ENCODE measurements around the gene ROPN1B.
"Not testable (repeated sequence)": the region's sequence is repeated elsewhere in the genome, so short reads cannot be mapped to it uniquely, and the experiment has no call there.

The ROPN1B gene

GRCh38 chr3:125958511-125959316, 10.3 kb upstream of the ROPN1B start:
- no peak for DNase-seq

DNA sequence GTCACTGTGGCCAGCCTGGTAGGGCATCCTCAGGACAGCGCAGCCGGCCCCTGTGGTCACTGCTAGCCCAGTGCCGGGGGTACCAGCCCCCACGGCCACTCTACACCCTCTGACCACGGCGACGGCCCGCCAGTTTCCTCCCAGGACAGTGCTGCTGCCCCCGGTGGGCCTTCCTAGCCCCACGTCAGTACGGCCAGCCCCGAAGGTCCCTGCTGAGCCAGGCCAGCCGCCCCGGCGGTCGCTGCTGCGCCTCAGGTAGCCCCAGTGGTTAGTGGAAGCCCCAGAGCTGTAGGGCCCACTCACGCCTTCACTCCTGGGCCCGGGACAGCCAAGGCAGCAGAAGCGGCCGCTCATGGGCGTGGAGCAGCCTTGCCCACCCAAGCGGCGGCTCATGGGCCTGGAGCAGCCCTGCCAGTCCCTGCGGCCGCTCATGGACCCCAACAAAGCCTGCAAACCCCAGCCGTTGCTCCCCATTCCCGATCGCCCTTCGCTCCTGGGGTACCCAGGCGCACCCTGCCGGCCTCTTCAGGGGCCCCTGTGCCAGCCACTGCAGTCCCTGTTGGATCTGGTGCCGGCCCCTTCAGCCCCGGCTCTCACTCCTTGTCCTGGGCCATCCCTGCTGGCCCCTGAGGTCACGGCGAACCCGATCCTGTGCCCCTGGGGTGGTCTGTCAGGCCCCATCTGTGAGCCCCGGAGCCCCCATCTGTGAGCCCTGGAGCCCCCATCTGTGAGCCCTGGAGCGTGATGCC, 9.5 kb upstream of the ROPN1B start:
- no peak for DNase-seq

- DNase-seq = no peak
These were observed 8.9 kb upstream of the ROPN1B start for GRCh38 chr3:125960066-125960424.

GRCh38 chr3:125960456-125961288, 8.3 kb upstream of the ROPN1B start:
- DNase-seq = no peak

- no peak for DNase-seq
These were observed 7.7 kb upstream of the ROPN1B start for GRCh38 chr3:125961289-125961589.

GRCh38 chr3:125963834-125964233, 5.1 kb upstream of the ROPN1B start:
- DNase-seq = not testable (repeated sequence)

GRCh38 chr3:125965505-125965904, 3.5 kb upstream of the ROPN1B start:
- no peak for DNase-seq

DNA sequence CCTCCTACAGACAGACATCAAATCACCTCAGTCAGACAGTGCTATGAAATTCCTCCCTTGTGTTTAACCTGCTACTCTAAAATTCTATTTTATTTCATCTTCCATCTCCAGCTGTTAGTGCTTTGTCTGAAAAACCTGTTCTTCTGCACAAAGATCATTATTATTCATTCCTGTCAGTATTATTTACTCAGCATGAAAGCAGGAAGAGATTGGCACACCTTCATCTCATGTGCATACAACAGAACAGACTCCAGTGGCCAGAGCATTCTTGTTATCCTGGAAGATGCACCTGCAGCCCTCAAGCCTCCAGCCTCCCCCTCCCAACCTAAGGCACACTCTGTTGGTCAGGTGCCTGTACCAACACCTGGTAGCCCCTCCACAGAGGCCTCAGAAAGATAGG, 1.8 kb upstream of the ROPN1B start:
- peak; percentile 27 for DNase-seq

- not testable (repeated sequence) for DNase-seq
These were observed 857 bp upstream of the ROPN1B start for GRCh38 chr3:125968121-125968520.

- peak; percentile 31 for DNase-seq
These were observed 3.3 kb downstream of the ROPN1B start for GRCh38 chr3:125971997-125972944.

DNA sequence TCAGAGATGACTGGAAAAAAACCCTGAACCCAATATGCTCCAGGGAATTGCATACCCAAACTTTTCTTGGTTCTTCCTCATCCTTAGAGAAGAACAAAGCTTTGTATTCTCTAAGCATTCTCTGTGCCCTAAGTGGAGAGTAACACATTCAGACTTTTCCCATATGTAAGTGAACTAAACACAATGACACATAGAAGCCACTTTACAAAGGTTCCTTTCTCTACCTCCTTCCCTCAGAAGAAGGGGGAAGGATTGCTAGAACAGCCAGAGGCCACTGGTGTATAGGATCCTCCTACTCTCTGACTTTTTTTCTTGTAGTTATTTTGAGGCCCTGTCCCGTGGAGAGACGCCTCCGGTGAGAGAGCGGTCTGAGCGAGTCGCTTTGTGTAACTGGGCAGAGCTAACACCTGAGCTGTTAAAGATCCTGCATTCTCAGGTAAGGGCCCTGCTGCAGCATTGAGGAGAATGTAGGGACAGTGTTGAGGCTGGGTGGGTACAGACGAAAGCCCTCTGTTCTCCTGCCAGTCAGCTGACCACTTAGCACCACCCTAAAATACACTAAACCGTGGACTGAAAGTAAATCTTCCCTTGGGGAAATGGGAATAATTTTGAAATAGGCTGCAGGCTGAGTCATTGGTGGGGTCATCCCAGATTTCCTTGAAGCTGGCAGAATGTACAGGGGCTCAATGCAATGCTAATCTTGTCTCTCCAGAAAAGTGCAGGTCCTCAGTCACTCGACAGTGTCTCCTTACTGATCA, 6.4 kb downstream of the ROPN1B start:
- DNase-seq = not testable (repeated sequence)

- not testable (repeated sequence) for DNase-seq
These were observed 7.0 kb downstream of the ROPN1B start for GRCh38 chr3:125976003-125976390.

DNA sequence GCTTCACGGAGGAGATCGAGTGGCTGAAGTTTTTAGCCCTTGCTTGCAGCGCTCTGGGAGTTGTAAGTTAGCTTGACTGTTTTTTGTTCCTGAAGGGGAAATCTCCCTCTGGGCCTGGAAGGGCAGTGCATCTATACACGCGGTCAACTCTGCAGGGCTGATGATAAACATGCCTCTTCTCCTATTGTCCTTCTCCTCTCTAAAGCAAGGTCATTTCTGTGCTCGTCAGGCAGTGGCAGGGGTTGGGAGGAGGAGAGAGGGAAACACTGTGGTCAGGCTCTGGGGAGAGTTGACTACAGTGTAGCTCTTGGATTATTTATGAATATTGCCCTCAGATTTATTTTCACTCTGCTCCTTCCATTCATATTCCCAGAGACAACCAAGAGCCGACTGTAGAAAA, 8.1 kb downstream of the ROPN1B start:
- not testable (repeated sequence) for DNase-seq

DNA sequence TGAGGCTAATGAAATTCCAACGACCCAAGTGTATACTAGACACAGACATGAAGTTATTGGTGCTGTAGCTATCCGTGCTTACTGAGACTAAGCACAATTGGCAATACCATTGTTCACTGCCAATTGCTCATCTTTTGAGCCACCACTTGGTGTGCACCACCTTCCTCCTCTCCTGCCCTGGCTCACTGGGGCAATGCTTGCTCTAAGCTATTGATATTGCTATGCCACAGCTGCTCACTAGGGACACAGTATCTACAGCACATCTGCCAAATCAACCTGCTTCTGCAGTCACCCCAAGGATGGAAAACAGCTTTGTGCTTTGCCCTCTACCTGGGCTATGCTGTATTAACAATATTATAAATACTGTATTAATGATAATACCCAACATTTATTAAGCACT, 16.0 kb downstream of the ROPN1B start:
- DNase-seq = not testable (repeated sequence)

- DNase-seq = peak; percentile 94
These were observed 21.4 kb downstream of the ROPN1B start for GRCh38 chr3:125990253-125990970.

DNA sequence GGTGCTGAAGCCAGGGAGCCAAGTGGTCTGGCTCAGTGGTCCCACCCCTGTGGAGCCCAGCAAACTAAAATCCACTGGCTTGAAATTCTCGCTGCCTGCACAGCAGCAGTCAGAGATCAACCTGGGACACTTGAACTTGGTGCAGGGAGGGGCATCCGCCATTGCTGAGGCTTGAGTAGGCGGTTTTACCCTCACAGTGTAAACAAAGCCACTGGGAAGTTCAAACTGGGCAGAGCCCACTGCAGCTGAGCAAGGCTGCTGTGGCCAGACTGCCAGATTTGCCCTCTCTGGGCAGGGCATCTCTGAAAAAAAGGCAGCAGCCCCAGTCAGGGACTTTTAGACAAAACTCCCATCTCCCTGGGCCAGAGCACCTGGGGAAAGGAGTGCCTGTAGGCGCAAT, 27.8 kb downstream of the ROPN1B start:
- not testable (repeated sequence) for DNase-seq

GRCh38 chr3:126002189-126002588, 33.2 kb downstream of the ROPN1B start:
- DNase-seq = no peak

DNA sequence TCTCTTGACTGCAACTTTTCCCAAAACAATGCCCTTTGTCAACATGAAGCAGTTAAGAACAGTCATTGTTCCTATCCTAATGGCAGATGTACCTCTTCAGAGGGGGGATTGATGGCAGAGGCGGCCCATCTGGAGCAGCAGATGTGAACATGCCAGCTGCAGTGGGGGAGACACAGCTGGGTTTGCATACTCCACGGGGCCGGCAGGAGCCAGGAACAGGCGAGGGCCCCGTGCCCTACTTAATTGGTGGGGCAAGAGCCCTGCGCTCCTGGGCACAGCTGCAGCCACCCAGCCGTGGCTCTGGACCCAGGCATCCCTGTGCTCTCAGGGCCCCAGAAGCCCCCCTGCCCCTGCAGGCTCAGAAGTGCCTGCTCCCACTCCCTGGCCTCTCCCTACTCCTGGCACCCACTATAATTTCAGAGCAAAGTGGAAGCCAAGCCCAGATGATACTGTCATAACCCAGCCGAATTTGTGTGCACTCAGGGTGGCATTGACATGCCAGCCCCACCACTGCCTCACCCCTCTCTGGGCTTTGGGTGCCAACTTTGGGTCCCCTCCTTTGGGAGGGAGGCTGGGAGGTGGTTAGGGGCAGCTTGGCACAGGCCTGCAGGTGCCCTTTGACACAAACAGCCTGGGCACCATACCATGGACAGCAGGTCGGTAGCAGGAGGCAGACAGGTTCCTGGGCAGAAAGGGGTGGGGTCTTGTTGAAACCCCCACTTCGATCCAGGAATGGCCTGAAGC, 34.6 kb downstream of the ROPN1B start:
- DNase-seq = no peak

DNA sequence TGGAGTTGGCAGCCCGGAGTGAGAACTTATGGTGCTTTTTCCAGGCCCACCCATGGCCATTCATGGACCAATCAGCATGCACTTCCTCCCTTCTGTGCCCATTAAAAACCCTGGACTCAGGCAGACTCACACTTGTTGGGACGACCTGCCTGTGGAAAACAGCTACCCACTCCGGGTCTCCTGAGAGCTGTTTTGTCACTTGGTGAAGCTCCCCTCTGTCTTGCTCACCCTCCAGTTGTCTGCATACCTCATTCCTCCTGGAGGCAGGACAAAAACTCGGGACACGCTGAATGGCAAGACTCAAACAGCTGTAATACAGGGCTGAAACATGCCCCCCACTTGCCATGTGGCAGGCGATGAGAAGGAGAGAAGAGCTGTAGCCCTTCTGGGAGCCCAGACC, 35.2 kb downstream of the ROPN1B start:
- no peak for DNase-seq

- DNase-seq = no peak
These were observed 35.7 kb downstream of the ROPN1B start for GRCh38 chr3:126004692-126005091.

All from DMS79 (cell line).